ENCODE results near the gene DDX39B. TPM values are rescaled to one million over a fixed set of nuclear protein-coding genes. Genes with fewer than 3 reads are reported as not detected.

DDX39B gene
- total and polyA plus RNA-seq, 12 donors: 155 to 969 (median 298) TPM

- peak overlapping the region; percentile 78 to 98 (median 94) for H3K27ac ChIP-seq
- peaks cover 0 to 42% of the 10 kb centered on the region in 2 donors for H3K36me3 ChIP-seq (replicated peaks in 1 of 2)
- H3K4me1 ChIP-seq (replicated peaks in 1 of 2): peaks cover 20 to 47% of the 10 kb centered on the region in 2 donors
- WGBS, 4 donors: 0 to 1% (median 0%) methylated on average over 17 to 21 of the region's 21 CpGs
- no peaks in the 10 kb centered on the region for H3K9me3 ChIP-seq (replicated peaks in 1 of 3)
- H3K4me3 ChIP-seq: peak overlapping the region; percentile 44 to 86 (median 81)
- TF ChIP-seq CTCF (IDR thresholded peaks at IDR 0.05): no peak
- TF ChIP-seq POLR2A (IDR thresholded peaks at IDR 0.05): no peak
- intact Hi-C loops (cut with DNase I): no loop called here
- peak in 6 of 7 donors; percentile 53 to 78 (median 62) for DNase-seq
- H3K27me3 ChIP-seq: no peaks in the 10 kb centered on the region
Measured at GRCh38 chr6:31541059-31541657, 645 bp downstream of the DDX39B start.

- intact Hi-C loops (cut with DNase I): no loop called here
- Histone ChIP-seq H3K4me3 (peak overlapping the region in 3 of 4 donors; percentile 44 to 86 (median 78)), H3K36me3 (replicated peaks in 1 of 2) (peaks cover 0 to 47% of the 10 kb centered on the region in 2 donors), H3K27ac (peak overlapping the region in 3 of 5 donors; percentile 94 to 98 (median 96)), H3K4me1 (replicated peaks in 1 of 2) (peaks cover 20 to 45% of the 10 kb centered on the region in 2 donors), H3K27me3 (no peaks in the 10 kb centered on the region), H3K9me3 (replicated peaks in 1 of 3) (no peaks in the 10 kb centered on the region)
- WGBS, 4 donors: 11 to 16% (median 15%) methylated on average over 4 of the region's 4 CpGs
- no peak for TF ChIP-seq CTCF (IDR thresholded peaks at IDR 0.05)
- TF ChIP-seq POLR2A (IDR thresholded peaks at IDR 0.05): no peak
- DNase-seq: no peak
Measured at GRCh38 chr6:31540640-31541039, 1.2 kb downstream of the DDX39B start.

GRCh38 chr6:31538805-31539400 lies 2.9 kb downstream of the DDX39B start:
- H3K27ac ChIP-seq: peak overlapping the region in 1 of 5 donors; percentile 1
- TF ChIP-seq CTCF (IDR thresholded peaks at IDR 0.05) (no peak), POLR2A (IDR thresholded peaks at IDR 0.05) (no peak)
- no peak overlapping the region for H3K4me3 ChIP-seq
- peak in 1 of 7 donors; percentile 48 for DNase-seq
- intact Hi-C loops (cut with DNase I): loop anchor here (5.0 kb wide), 1 partner anchor 42 kb away; the partner anchor contains the start of gene MICB (in 2 of the 2)
- H3K9me3 ChIP-seq (replicated peaks in 1 of 3): no peaks in the 10 kb centered on the region
- no peaks in the 10 kb centered on the region for H3K27me3 ChIP-seq
- peaks cover 0 to 64% of the 10 kb centered on the region in 2 donors for H3K36me3 ChIP-seq (replicated peaks in 1 of 2)
- peaks cover 20 to 45% of the 10 kb centered on the region in 2 donors for H3K4me1 ChIP-seq (replicated peaks in 1 of 2)
- WGBS, 4 donors: 47 to 51% (median 49%) methylated on average over 6 of the region's 6 CpGs

GRCh38 chr6:31535538-31536324 lies 6.1 kb downstream of the DDX39B start:
- no peaks in the 10 kb centered on the region for H3K9me3 ChIP-seq (replicated peaks in 1 of 3)
- 16 to 24% (median 21%) methylated on average over 2 of the region's 2 CpGs for WGBS, 4 donors
- peaks cover 15 to 37% of the 10 kb centered on the region in 2 donors for H3K4me1 ChIP-seq (replicated peaks in 1 of 2)
- no peak overlapping the region for H3K27ac ChIP-seq
- DNase-seq: no peak
- no peaks in the 10 kb centered on the region for H3K27me3 ChIP-seq
- intact Hi-C loops (cut with DNase I): loop anchor here (5.0 kb wide), 1 partner anchor 38 kb away; the partner anchor contains the start of gene MICB (in 2 of the 2)
- H3K36me3 ChIP-seq (replicated peaks in 1 of 2): peaks cover 0 to 95% of the 10 kb centered on the region in 2 donors
- TF ChIP-seq POLR2A (IDR thresholded peaks at IDR 0.05) (no peak), CTCF (IDR thresholded peaks at IDR 0.05) (no peak)
- no peak overlapping the region for H3K4me3 ChIP-seq
